Measurements from ENCODE around the gene DTNA. TPM values are rescaled to one million over a fixed set of nuclear protein-coding genes. Genes with fewer than 3 reads are reported as not detected.

The DTNA gene
- total and polyA plus RNA-seq, 2 of the 8 experiments (the other 6 are each of a cell fraction or from before 2014, with no cell fraction given): 30.2 to 32.7 TPM

- TF ChIP-seq TBP (IDR thresholded peaks at IDR 0.05; ENCODE audit: low read depth, low read length) (no peak), SIRT6 (IDR thresholded peaks at IDR 0.05; ENCODE audit: low read length) (no peak), BACH1 (IDR thresholded peaks at IDR 0.05; ENCODE audit: low read length) (no peak)
These were observed 218.1 kb downstream of the DTNA start (continued) for GRCh38 chr18:34928088-34928753.
